RWPE2 (cell line): Measurements from ENCODE around the gene EP400.

ENCODE experiments used
- ATAC-seq: fragments of 200-7000 bp; cut with Tn5 transposase; 3 replicates; pipeline ENCODE4 v1.9.1; 2021; ENCODE audit warnings: low read depth
- DNase-seq: peaks from one replicate; pipeline ENCODE4 v3.0.0-alpha.2; 2020; ENCODE audit warnings: low spot score
- H3K27ac ChIP-seq: fragments of 450-650 bp; 2 replicates; pipeline ENCODE4 v1.5.1; 2017; ENCODE audit warnings: mild to moderate bottlenecking; ENCODE audit not compliant: poor library complexity, severe bottlenecking
- H3K27me3 ChIP-seq: fragments of 250-450 bp; sonication (Bioruptor Pico); 2 replicates; pipeline ENCODE4 v1.5.1; 2021; ENCODE audit warnings: mild to moderate bottlenecking, moderate library complexity; ENCODE audit not compliant: insufficient read depth, poor library complexity, severe bottlenecking
- H3K36me3 ChIP-seq: fragments of 250-450 bp; sonication (Bioruptor Pico); 2 replicates; pipeline ENCODE4 v1.5.1; 2020; ENCODE audit warnings: low read depth, mild to moderate bottlenecking, moderate library complexity
- H3K4me1 ChIP-seq: fragments of 250-450 bp; sonication (Bioruptor Pico); 2 replicates; pipeline ENCODE4 v1.5.1; 2021; ENCODE audit warnings: mild to moderate bottlenecking, moderate library complexity; ENCODE audit not compliant: insufficient read depth, poor library complexity, severe bottlenecking
- H3K4me3 ChIP-seq: fragments of 250-450 bp; sonication (Bioruptor Pico); 2 replicates; pipeline ENCODE4 v1.5.1; 2021; ENCODE audit warnings: mild to moderate bottlenecking, moderate library complexity; ENCODE audit not compliant: severe bottlenecking
- H3K9me3 ChIP-seq: fragments of 250-450 bp; sonication (Bioruptor Pico); 2 replicates; pipeline ENCODE4 v1.5.1; 2021; ENCODE audit warnings: mild to moderate bottlenecking, moderate library complexity; ENCODE audit not compliant: severe bottlenecking
- CTCF ChIP-seq: fragments of 450-650 bp; IDR thresholded peaks from one replicate; pipeline ENCODE4 v1.5.1; 2017; ENCODE audit warnings: mild to moderate bottlenecking, moderate library complexity; ENCODE audit not compliant: poor library complexity, severe bottlenecking

Gene EP400

DNA sequence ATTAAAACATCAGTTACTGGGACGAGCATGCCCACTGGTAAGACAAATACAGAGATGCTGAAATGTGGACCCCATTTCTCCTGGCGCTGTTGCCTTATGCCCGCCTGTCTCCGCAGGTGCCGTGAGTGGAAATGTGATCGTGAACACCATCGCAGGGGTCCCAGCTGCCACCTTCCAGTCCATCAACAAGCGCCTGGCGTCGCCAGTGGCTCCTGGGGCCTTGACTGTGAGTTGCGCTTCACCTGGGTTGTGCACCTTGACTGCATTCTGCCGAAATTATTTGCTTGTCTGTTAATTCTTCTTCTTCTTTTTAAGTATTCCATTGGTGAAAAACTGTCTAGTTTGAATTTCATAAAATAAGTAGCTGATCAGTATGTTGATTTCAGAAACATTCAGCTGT, 105.2 kb downstream of the EP400 start:
- Histone ChIP-seq H3K4me1 (no peaks in the 10 kb centered on the region), H3K27me3 (no peaks in the 10 kb centered on the region), H3K9me3 (no peaks in the 10 kb centered on the region), H3K36me3 (peaks cover 72% of the 10 kb centered on the region), H3K4me3 (no peak overlapping the region), H3K27ac (no peak overlapping the region)
- DNase-seq = no peak
- TF ChIP-seq CTCF = no peak
- ATAC-seq = no peak

- H3K27ac ChIP-seq = no peak overlapping the region
- H3K9me3 ChIP-seq = no peaks in the 10 kb centered on the region
- peaks cover 66% of the 10 kb centered on the region for H3K36me3 ChIP-seq
- ATAC-seq (no peak), DNase-seq (no peak)
- H3K4me1 ChIP-seq = no peaks in the 10 kb centered on the region
- TF ChIP-seq CTCF = no peak
- H3K4me3 ChIP-seq = no peak overlapping the region
- H3K27me3 ChIP-seq = no peaks in the 10 kb centered on the region
These were observed 105.9 kb downstream of the EP400 start for GRCh38 chr12:132055535-132056096.

DNA sequence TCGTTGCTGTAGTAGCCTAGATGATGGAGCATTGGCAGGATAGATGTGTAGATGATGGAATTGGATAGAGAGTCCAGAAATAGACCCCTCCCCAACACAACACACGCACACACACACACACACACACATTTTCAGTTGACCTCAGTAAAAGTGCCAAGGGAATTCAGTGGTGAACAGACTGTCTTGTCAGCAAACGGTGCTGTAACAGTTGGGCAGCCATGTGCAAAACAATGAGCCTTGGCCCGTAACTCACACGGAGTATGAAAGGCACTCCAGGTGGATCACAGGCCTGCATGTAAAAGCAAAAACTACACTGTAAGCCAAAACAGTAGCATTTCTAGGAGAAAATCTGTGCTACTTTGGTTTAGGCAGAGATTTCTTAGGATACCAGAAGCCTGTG, 106.6 kb downstream of the EP400 start:
- DNase-seq (no peak), ATAC-seq (no peak)
- H3K27me3 ChIP-seq = no peaks in the 10 kb centered on the region
- TF ChIP-seq CTCF = no peak
- peaks cover 59% of the 10 kb centered on the region for H3K36me3 ChIP-seq
- H3K4me1 ChIP-seq = no peaks in the 10 kb centered on the region
- no peak overlapping the region for H3K4me3 ChIP-seq
- H3K27ac ChIP-seq = no peak overlapping the region
- H3K9me3 ChIP-seq = no peaks in the 10 kb centered on the region

GRCh38 chr12:132056951-132057350, 107.2 kb downstream of the EP400 start:
- no peaks in the 10 kb centered on the region for H3K27me3 ChIP-seq
- no peaks in the 10 kb centered on the region for H3K9me3 ChIP-seq
- TF ChIP-seq CTCF = no peak
- peaks cover 53% of the 10 kb centered on the region for H3K36me3 ChIP-seq
- H3K4me1 ChIP-seq = no peaks in the 10 kb centered on the region
- H3K27ac ChIP-seq = no peak overlapping the region
- no peak overlapping the region for H3K4me3 ChIP-seq
- DNase-seq (no peak), ATAC-seq (no peak)

- TF ChIP-seq CTCF = no peak
These were observed 107.9 kb downstream of the EP400 start for GRCh38 chr12:132057691-132058090.

More at GRCh38 chr12:132057691-132058090, 107.9 kb downstream of the EP400 start:
- Histone ChIP-seq H3K4me3 (no peak overlapping the region), H3K27me3 (no peaks in the 10 kb centered on the region), H3K36me3 (peaks cover 46% of the 10 kb centered on the region), H3K4me1 (no peaks in the 10 kb centered on the region), H3K27ac (no peak overlapping the region), H3K9me3 (no peaks in the 10 kb centered on the region)
- DNase-seq = no peak
- no peak for ATAC-seq
